IPS DF 4.7 (cell line): ENCODE data around the gene TRPM4.
A peak's percentile ranks its signal among the peaks of the same experiment; 100 is the strongest.
"Not testable (repeated sequence)": the region's sequence is repeated elsewhere in the genome, so short reads cannot be mapped to it uniquely, and the experiment has no call there.

ENCODE experiments used
- DNase-seq: peaks from one replicate; pipeline ENCODE4 v3.0.0-alpha.2; 2013; ENCODE audit warnings: low spot score; ENCODE audit errors: extremely low read depth

Gene TRPM4

DNA sequence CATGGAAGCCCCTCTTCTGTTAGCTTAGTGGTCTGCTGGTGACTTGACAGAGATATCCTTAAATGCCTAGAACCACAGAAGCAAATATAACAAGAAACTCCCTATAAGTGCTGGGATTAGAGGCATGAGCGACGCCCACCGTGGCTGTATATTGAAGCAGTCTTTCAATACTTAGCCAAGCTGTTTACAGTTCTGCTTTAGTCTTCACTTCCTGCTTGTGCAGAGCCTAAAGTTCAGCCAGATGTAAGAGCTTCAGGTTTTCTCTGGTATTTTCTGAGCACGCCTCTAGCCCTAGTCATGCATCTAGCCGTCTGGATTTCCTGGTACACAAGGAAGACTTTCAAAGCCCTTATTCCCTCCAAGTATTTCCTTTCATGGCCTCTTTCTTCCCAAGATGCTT lies 28.5 kb downstream of the TRPM4 start:
- DNase-seq, result no peak

DNA sequence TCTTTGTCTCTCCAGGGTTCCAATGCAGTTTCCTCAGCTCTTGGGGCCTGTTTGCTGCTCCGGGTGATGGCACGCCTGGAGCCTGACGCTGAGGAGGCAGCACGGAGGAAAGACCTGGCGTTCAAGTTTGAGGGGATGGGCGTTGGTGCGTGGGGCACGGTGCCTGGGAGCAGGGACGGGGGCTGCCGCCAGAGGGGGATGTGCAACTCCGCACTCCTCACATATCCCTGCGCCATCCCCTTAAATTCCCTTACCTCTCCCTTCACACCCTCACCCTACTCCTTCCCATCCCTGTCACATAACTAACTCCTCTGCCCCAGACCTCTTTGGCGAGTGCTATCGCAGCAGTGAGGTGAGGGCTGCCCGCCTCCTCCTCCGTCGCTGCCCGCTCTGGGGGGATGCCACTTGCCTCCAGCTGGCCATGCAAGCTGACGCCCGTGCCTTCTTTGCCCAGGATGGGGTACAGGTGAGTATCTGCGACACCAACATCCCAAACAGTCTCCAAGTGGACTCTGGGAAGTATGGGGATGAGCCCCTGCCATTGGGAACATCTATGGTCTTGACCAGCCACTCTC lies 31.1 kb downstream of the TRPM4 start:
- no peak for DNase-seq

DNA sequence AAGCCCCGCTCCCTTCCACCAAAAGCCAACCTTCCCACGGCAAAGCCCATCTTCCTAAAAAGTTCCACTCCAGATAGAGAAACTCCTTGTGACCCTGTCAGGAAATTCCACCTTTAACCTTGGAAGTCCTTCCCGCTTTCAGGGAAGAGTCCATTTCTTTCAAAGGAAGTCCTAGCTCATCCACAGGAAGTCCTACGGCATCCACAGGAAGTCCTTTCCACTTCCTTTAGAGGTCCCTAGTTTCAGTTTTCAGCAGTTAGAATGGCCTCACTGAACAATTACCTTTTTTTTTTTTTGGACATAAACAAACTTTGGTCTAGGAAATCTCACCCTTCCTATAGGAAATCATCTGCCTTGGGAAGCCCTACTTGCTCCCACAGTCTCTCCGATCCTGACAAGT lies 31.7 kb downstream of the TRPM4 start:
- no peak for DNase-seq

DNA sequence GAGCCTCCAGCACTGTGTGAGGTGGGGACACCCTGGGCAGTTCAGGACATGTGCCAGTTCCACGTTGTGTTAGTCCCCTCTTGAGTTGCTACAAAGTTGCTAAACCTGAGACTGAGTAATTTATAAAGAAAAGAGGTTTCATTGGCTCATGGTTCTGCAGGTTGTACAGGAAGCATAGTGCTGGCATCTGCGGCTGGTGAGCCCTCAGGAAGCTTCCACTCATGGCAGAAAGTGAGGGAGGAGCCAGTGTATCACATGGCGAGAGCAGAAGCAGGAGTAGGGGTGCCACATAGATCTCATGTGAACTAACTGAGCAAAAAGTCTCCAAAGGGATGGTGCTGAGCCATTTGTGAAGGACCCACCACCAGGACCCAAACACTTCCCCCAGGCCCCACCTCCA lies 33.2 kb downstream of the TRPM4 start:
- no peak for DNase-seq

DNA sequence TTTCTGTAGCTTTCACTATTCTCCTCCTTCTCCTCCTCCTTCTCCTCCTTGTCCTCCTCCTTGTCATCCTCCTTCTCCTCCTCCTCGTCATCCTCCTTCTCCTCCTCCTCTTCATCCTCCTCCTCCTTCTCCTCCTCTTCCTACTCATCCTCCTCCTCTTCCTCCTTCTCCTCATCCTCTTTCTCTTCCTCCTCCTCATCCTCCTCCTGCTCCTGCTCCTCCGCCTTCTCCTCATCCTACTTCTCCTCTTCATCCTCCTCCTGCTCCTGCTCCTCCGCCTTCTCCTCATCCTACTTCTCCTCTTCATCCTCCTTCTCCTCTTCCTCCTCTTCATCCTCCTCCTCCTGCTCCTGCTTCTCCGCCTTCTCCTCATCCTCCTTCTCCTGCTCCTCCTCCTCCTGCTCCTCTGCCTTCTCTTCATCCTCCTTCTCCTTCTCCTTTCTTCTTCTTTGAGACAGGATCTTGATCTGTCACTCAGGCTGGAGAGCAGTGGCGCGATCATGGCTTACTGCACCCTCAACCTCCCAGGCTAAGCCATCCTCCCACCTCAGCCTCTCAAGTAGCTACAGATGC lies 36.3 kb downstream of the TRPM4 start:
- no peak for DNase-seq

DNA sequence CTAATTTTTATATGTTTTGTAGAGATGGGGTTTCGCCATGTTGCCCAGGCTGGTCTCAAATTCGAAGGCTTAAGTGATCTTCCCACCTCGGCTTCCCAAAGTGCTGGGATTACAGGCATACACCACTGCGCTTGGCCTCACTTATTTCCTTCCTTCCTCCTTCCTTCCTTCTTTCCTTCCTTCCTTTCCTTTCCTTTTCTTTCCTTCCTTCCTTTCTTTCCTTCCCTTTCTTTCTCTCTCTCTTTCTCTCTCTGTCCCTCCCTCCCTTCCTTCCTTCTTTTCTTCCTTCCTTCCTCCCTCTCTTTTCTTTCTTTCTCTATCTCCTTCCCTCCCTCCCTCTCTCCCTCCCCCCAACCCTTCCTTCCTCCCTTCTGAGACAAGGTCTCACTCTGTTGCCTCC lies 36.8 kb downstream of the TRPM4 start:
- no peak for DNase-seq

DNA sequence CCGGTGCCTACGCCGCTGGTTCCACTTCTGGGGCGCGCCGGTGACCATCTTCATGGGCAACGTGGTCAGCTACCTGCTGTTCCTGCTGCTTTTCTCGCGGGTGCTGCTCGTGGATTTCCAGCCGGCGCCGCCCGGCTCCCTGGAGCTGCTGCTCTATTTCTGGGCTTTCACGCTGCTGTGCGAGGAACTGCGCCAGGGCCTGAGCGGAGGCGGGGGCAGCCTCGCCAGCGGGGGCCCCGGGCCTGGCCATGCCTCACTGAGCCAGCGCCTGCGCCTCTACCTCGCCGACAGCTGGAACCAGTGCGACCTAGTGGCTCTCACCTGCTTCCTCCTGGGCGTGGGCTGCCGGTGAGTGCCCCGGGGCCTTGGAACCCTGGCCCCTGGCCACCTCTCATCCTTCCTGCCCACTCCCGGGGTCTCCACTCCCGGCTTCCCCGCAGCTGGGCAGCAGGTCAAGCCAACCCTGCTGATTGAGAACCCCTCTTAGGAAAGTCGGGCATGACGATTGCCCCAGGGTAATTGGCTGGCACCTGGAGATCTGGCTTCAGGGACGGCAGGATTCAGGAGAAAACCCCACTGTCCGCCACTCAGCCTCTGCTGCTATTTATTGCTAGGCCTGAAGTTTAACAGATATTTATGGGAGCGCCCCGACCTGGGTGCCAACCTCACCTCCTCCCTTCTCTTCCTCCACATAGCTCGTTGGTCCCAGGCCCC lies 39.1 kb downstream of the TRPM4 start:
- DNase-seq, result no peak

DNA sequence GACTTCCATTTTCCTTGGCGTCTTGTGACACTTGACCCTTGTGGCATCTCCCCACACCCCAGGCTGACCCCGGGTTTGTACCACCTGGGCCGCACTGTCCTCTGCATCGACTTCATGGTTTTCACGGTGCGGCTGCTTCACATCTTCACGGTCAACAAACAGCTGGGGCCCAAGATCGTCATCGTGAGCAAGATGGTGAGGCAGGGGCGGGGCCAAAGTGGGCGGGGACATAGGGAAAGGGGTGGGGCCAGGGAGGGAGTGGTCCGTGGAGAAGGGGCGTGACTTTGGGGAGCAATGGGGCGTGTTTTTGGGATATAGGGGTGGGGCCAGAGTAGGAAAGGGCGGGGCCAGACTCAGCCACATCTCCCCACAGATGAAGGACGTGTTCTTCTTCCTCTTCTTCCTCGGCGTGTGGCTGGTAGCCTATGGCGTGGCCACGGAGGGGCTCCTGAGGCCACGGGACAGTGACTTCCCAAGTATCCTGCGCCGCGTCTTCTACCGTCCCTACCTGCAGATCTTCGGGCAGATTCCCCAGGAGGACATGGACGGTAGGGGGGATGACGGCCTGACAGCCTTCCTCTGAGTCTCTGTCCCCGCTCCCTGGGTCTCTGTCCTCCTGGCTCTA lies 42.8 kb downstream of the TRPM4 start:
- no peak for DNase-seq

DNA sequence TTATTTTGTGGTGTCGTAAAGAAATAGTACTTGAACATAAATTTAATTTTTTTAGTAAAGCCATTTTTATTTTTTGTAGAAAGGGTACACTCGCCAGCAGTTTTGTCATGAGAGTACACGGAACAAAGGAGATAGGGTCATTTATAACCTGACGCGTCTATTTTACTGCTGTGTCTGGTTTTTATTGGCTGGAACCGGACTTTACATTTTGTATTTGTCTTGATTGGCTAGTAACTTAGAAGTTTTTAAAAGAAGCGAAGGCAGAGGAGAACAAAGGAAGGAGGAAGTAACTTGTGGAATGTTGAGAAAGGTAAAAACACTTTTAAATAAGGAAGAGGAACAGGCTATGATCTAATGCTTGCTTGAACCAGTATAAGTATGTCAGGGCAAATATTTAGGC lies 43.5 kb downstream of the TRPM4 start:
- no peak for DNase-seq

DNA sequence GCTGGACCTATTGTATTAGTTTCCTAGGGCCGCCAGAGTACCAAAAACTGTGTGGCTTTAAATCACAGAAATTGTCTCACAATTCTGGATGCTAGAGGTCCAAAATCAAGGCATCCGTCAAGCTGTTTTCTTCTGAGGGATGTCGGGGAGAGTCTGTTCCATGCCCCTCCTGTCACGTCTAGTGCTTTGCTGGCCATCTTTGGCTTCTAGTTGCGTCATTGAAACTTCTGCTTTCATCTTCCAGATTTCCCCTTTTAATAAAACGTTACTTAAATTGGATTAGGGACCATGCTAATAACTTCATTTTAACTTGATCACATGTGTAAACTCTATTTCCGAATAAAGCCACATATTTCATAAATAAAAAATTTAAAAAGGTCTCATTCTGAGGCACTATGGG lies 47.5 kb downstream of the TRPM4 start:
- DNase-seq, result no peak

DNA sequence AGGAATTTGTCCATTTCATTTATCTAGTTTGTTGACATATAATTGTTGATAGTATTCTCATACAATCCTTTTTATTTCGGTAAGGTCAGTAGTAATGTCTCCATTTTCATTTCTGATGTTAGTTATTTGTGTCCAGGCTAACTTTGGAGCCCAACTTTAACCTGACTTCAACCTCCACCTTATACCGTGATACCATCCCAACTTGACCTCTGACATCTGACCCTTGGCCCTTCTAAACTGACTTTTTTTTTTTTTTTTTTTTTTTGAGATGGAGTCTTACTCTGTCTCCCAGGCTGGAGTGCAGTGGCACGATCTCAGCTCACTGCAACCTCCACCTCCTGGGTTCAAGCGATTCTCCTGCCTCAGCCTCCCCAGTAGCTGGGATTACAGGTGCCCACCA lies 51.9 kb downstream of the TRPM4 start:
- not testable (repeated sequence) for DNase-seq

DNA sequence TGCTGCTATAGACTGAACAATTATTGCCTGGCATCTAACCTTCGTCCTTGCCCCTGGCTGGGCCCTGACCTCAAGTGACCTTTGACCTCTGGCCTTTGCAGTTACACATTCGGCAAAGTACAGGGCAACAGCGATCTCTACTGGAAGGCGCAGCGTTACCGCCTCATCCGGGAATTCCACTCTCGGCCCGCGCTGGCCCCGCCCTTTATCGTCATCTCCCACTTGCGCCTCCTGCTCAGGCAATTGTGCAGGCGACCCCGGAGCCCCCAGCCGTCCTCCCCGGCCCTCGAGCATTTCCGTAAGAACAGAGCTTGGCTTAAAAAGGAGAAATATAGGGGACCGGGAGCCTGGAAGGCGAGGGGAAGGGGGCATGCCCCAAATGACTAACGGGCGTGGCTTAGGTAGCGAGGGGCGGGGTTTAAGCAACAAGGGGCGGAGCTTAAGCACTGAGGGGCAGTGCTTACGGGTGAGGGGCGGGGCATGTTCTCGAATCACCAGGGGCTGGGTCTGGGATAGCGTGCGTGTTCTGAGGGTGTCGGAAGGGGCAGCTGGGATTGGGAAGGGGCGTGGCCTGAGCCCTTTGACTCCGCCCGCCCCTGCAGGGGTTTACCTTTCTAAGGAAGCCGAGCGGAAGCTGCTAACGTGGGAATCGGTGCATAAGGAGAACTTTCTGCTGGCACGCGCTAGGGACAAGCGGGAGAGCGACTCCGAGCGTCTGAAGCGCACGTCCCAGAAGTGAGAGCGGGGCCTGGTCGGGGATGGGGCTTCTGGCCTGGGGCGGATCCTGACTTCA lies 52.7 kb downstream of the TRPM4 start:
- peak; percentile 64 for DNase-seq

DNA sequence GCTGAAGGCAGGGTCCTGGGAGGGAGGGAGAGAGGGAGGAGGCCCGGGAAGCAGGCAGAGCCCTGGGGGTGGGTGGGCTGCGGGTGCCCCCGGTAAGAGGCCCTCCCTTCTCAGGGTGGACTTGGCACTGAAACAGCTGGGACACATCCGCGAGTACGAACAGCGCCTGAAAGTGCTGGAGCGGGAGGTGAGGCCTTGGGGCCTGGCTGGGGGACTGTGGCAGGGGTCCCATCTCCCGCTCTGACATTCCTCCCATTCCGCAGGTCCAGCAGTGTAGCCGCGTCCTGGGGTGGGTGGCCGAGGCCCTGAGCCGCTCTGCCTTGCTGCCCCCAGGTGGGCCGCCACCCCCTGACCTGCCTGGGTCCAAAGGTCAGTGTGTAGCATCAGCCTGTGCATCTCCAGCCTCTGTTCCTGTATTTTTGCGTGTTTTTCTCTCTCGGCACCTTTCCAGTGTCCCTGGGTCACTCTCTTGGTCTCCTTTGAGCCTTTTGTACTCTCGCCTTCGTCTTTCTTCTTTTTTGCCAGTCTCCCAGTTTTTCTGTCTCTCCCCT lies 53.4 kb downstream of the TRPM4 start:
- no peak for DNase-seq

DNA sequence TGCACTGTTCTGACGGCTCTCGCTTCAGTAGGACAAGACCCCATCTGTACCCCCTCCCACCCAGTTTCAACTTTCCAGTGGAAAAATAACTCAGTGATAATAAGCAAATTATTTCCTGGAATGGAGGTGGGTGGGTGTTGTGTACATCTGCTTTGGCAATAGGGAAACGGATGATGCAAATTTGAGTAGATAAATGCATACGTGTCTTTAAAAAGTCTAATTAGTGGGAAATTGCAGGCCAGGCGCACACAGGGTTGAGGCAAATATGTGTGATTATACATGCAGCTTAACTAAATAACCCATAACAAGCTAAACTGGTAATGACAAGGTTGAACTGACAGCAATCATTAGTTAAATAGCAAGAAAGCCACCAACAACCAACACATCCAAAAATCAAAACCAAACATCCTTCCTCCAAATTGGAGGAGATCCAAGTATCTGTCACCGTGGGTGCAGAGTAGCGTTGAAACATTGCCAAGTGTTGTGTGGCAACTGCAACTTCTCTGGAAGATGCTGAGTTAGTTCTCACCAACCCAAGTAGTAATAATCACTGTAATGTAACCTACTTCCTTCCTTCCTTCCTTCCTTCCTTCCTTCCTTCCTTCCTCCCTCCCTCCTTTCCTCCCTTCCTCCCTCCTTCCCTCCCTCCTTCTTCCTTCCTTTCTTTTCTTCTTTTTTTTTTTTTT lies 54.6 kb downstream of the TRPM4 start:
- no peak for DNase-seq

DNA sequence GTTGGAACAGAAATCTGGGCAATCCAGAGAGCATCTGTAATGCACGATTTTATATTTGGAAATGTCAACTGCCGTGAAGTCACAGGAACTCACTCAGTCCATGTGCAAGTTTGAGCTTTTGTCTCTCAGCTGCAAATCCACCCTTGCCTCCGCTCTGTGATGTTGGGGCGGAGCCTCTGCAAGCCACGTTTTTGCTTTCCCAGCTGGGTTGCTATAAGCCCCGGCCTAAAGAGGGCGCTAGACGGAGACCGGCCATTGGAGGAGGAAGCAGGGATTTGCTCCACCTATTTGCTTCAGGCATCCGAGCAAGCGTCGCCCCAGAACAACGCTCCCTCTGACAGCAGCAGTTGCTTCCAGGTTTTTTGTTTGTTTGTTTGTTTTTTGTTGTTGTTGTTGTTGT lies 56.2 kb downstream of the TRPM4 start:
- DNase-seq, result no peak

DNA sequence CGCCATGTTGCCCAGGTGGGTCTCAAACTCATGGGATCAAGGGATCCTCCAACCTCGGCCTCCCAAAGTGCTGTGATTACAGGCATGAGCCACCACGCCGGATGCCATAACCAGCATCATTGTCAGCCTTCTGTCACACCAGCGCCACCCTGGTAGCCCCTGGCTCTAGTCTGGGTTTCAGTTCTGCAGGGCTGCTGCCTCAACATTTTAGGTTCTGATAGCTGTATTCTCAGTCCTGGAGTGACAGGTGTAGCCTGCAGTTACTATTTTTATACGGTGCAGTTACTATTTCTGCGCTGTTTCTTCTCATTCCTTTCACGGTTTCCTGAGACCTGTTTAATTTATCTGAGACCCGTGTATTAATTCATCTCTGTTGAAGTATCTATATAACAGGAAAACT lies 57.1 kb downstream of the TRPM4 start:
- no peak for DNase-seq

DNA sequence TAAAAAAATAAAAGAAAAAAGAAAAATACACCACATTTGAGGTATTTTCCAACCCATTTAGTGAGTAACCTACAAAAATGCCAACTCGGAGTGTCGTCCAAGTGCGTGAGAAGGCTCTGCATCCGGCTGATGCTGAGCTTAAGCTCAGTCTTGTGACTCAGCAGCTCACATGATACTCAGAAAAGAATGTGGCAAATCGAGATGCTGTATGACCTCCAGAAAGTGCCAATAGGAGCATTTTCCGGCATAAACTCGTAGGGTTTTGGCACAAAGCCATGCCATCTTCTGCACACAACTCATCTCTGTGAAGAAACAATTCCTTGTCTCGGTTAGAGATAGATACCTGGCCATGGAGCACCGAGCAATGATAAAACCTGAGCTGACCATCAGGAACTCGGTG lies 58.5 kb downstream of the TRPM4 start:
- no peak for DNase-seq

DNA sequence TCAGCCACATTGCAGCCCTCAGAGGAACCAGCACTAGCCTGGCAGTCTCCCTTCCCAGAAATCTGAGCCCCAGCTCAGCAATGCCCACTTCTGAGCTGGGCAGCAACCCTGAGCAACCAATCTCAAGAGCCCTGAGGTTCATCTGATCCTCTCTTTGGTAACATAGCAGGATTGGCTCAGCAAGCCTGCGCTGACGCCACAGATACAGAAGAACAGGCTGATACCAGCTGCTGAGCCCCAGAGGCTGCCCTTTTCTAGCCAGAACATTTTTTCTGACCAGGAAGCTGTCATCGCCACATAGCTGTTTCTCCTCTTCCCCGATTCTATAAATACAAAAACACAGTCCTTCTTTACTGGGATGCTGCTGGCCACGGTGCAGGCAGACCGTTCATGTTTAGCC lies 59.8 kb downstream of the TRPM4 start:
- DNase-seq, result no peak

DNA sequence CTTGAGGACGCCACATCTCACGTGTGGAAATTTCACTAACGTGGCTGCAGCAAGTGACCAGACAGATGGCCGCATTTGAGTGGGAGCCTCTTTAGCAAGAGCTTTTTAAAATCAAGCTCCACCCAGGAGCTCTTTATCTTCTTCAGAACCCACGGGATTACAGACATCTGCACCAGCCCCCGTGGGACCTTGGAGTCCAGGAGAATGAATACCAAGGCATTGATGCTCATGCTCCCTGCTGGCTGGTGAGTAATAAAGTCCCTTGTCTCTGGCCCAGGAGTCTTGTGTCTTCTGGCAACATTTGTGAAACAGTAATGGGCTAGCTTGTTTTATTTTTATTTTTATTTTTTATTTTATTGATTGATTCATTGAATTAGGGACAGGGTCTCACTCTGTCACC lies 64.4 kb downstream of the TRPM4 start:
- DNase-seq, result no peak

DNA sequence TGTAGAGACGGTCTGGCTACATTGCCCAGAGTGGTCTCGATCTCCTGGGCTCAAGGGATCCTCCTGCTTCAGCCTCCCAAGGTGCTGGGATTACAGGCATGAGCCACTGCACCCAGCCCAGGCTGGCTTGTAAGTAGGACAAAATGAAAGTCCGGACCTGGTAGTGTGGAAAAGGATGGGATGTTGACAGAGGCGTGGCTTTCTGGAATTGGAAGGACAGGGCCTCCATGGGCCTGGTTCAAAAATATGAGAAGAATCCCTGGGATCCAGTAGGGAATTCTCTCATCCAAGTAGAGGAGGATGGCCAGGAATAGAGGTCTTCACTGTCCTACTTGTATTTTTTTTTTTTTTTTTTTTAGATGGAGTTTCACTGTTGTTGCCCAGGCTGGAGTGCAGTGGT lies 64.9 kb downstream of the TRPM4 start:
- DNase-seq, result no peak

DNA sequence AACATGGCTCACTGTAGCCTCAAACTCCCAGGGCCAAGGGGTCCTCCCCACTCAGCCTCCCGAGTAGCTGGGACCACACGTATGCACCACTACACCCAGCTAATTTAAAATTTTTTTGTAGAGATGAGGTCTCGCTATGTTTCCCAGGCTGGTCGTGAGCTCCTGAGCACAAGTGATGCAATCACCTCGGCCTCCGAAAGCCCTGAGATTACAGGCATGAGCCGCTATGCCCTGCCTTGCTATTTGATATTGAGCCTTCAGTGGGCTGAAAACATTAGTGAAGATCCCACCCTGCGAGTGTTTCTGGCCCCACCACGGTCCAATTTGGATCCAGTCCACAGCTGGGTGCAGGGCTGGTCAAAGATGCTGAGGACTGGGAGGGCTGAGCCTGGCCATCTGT lies 65.9 kb downstream of the TRPM4 start:
- no peak for DNase-seq
